ENCODE data around the gene CPNE5.

The CPNE5 gene

GRCh38 chr6:36847152-36847551 is 7.9 kb upstream of the CPNE5 start:
- TF ChIP-seq POLR2AphosphoS5 (IDR thresholded peaks at IDR 0.05; ENCODE audit: low read depth) (no peak), SPI1 (IDR thresholded peaks at IDR 0.05; ENCODE audit: borderline replicate concordance, low read depth) (no peak), CTCF (IDR thresholded peaks at IDR 0.05; ENCODE audit: insufficient read depth, low read length) (no peak), GABPA (IDR thresholded peaks at IDR 0.05; ENCODE audit: low read depth) (no peak)
- TF ChIP-seq, protein P1, sequence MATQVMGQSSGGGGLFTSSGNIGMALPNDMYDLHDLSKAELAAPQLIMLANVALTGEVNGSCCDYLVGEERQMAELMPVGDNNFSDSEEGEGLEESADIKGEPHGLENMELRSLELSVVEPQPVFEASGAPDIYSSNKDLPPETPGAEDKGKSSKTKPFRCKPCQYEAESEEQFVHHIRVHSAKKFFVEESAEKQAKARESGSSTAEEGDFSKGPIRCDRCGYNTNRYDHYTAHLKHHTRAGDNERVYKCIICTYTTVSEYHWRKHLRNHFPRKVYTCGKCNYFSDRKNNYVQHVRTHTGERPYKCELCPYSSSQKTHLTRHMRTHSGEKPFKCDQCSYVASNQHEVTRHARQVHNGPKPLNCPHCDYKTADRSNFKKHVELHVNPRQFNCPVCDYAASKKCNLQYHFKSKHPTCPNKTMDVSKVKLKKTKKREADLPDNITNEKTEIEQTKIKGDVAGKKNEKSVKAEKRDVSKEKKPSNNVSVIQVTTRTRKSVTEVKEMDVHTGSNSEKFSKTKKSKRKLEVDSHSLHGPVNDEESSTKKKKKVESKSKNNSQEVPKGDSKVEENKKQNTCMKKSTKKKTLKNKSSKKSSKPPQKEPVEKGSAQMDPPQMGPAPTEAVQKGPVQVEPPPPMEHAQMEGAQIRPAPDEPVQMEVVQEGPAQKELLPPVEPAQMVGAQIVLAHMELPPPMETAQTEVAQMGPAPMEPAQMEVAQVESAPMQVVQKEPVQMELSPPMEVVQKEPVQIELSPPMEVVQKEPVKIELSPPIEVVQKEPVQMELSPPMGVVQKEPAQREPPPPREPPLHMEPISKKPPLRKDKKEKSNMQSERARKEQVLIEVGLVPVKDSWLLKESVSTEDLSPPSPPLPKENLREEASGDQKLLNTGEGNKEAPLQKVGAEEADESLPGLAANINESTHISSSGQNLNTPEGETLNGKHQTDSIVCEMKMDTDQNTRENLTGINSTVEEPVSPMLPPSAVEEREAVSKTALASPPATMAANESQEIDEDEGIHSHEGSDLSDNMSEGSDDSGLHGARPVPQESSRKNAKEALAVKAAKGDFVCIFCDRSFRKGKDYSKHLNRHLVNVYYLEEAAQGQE (IDR thresholded peaks at IDR 0.05; ENCODE audit: insufficient replicate concordance, low read depth): no peak
- no peak overlapping the region for H3K4me3 ChIP-seq (replicated peaks; ENCODE audit: insufficient read depth, low read length)
- H3K27ac ChIP-seq (replicated peaks): no peak overlapping the region
- H3K27me3 ChIP-seq (ENCODE audit: insufficient read depth, poor library complexity, severe bottlenecking): no peaks in the 10 kb centered on the region
- no peak for DNase-seq (ENCODE audit: low read depth in 1 of 2, low spot score in 1 of 2)

DNA sequence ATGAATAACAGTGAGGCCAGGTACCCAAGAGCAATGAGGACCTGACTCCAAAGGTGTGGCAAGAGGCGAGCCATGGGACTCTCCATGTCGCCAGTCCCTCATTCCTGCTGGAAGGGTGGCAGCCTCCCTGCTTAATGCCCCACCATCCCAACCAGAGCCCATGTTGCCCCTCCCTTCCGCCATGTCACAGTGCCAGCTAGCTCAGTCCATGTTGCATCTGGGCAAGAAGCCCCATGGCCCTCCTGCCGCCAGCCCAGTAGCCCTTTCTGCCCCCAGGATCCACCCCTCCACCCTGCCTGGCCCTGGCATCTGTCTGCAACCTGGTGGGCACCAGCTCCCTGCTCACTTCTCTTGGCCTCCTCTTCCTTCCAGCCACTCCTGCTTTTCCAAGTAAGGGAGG is 6.0 kb upstream of the CPNE5 start:
- Histone ChIP-seq H3K4me3 (replicated peaks; ENCODE audit: insufficient read depth, low read length) (no peak overlapping the region), H3K27ac (replicated peaks) (no peak overlapping the region), H3K27me3 (ENCODE audit: insufficient read depth, poor library complexity, severe bottlenecking) (peaks cover 3% of the 10 kb centered on the region)
- no peak for DNase-seq (ENCODE audit: low read depth in 1 of 2, low spot score in 1 of 2)
- no peak for TF ChIP-seq POLR2AphosphoS5 (IDR thresholded peaks at IDR 0.05; ENCODE audit: low read depth)
- TF ChIP-seq SPI1 (IDR thresholded peaks at IDR 0.05; ENCODE audit: borderline replicate concordance, low read depth): no peak
- no peak for TF ChIP-seq CTCF (IDR thresholded peaks at IDR 0.05; ENCODE audit: insufficient read depth, low read length)

- TF ChIP-seq POLR2AphosphoS5 (IDR thresholded peaks at IDR 0.05; ENCODE audit: low read depth) (no peak), SPI1 (IDR thresholded peaks at IDR 0.05; ENCODE audit: borderline replicate concordance, low read depth) (no peak), GABPA (IDR thresholded peaks at IDR 0.05; ENCODE audit: low read depth) (no peak), CTCF (IDR thresholded peaks at IDR 0.05; ENCODE audit: insufficient read depth, low read length) (no peak)
- TF ChIP-seq, protein P1 (IDR thresholded peaks at IDR 0.05; ENCODE audit: insufficient replicate concordance, low read depth): no peak
- Histone ChIP-seq H3K27ac (replicated peaks) (no peak overlapping the region), H3K27me3 (ENCODE audit: insufficient read depth, poor library complexity, severe bottlenecking) (peaks cover 5% of the 10 kb centered on the region), H3K4me3 (replicated peaks; ENCODE audit: insufficient read depth, low read length) (no peak overlapping the region)
- no peak for DNase-seq (ENCODE audit: low read depth in 1 of 2, low spot score in 1 of 2)
These were observed 5.3 kb upstream of the CPNE5 start for GRCh38 chr6:36844232-36845170.
